Measurements from ENCODE around the gene CABP7. TPM values are rescaled to one million over a fixed set of nuclear protein-coding genes. Genes with fewer than 3 reads are reported as not detected.

The CABP7 gene
- total and polyA plus RNA-seq, 10 donors: 0.04 to 0.37 (median 0.15) TPM; not detected in 5

- TF ChIP-seq POLR2AphosphoS5 (IDR thresholded peaks at IDR 0.05): peak in 1 of 3 donors; percentile 38
- TF ChIP-seq, protein P1, sequence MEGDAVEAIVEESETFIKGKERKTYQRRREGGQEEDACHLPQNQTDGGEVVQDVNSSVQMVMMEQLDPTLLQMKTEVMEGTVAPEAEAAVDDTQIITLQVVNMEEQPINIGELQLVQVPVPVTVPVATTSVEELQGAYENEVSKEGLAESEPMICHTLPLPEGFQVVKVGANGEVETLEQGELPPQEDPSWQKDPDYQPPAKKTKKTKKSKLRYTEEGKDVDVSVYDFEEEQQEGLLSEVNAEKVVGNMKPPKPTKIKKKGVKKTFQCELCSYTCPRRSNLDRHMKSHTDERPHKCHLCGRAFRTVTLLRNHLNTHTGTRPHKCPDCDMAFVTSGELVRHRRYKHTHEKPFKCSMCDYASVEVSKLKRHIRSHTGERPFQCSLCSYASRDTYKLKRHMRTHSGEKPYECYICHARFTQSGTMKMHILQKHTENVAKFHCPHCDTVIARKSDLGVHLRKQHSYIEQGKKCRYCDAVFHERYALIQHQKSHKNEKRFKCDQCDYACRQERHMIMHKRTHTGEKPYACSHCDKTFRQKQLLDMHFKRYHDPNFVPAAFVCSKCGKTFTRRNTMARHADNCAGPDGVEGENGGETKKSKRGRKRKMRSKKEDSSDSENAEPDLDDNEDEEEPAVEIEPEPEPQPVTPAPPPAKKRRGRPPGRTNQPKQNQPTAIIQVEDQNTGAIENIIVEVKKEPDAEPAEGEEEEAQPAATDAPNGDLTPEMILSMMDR (IDR thresholded peaks at IDR 0.05 in 8 of 11, conservative IDR thresholded peaks at IDR 0.05 in 3 of 11): no peak
- H3K27me3 ChIP-seq (replicated peaks in 1 of 7): peaks cover 0 to 33% (median 7%) of the 10 kb centered on the region in 7 donors
- H3K4me3 ChIP-seq: no peak overlapping the region
- peaks cover 0 to 7% (median 0%) of the 10 kb centered on the region in 6 donors for H3K36me3 ChIP-seq
- 16 to 23% (median 20%) methylated on average over 16 to 19 of the region's 19 CpGs for WGBS, 5 donors
- peaks cover 0 to 44% (median 15%) of the 10 kb centered on the region in 6 donors for H3K4me1 ChIP-seq
- no peaks in the 10 kb centered on the region for H3K9me3 ChIP-seq
- intact Hi-C loops (cut with DNase I; ENCODE audit: low total_unique reads): no loop called here
- no peak overlapping the region for H3K27ac ChIP-seq
- DNase-seq: no peak
Observed at GRCh38 chr22:29702931-29703501, 16.8 kb upstream of the CABP7 start.

- peaks cover 0 to 33% (median 7%) of the 10 kb centered on the region in 7 donors for H3K27me3 ChIP-seq (replicated peaks in 1 of 7)
- 47 to 76% (median 63%) methylated on average over 6 to 7 of the region's 7 CpGs for WGBS, 5 donors
- no peaks in the 10 kb centered on the region for H3K9me3 ChIP-seq
- no peak overlapping the region for H3K4me3 ChIP-seq
- no peak for DNase-seq
- no peak for TF ChIP-seq POLR2A (IDR thresholded peaks at IDR 0.05)
- TF ChIP-seq POLR2AphosphoS5 (IDR thresholded peaks at IDR 0.05): no peak
- TF ChIP-seq, protein P1 (IDR thresholded peaks at IDR 0.05 in 8 of 11, conservative IDR thresholded peaks at IDR 0.05 in 3 of 11): no peak
- no peak overlapping the region for H3K27ac ChIP-seq
- no peaks in the 10 kb centered on the region for H3K36me3 ChIP-seq
- H3K4me1 ChIP-seq: peaks cover 0 to 38% (median 14%) of the 10 kb centered on the region in 6 donors
- intact Hi-C loops (cut with DNase I; ENCODE audit: low total_unique reads): no loop called here
Observed at GRCh38 chr22:29703569-29704195, 16.1 kb upstream of the CABP7 start.

DNA sequence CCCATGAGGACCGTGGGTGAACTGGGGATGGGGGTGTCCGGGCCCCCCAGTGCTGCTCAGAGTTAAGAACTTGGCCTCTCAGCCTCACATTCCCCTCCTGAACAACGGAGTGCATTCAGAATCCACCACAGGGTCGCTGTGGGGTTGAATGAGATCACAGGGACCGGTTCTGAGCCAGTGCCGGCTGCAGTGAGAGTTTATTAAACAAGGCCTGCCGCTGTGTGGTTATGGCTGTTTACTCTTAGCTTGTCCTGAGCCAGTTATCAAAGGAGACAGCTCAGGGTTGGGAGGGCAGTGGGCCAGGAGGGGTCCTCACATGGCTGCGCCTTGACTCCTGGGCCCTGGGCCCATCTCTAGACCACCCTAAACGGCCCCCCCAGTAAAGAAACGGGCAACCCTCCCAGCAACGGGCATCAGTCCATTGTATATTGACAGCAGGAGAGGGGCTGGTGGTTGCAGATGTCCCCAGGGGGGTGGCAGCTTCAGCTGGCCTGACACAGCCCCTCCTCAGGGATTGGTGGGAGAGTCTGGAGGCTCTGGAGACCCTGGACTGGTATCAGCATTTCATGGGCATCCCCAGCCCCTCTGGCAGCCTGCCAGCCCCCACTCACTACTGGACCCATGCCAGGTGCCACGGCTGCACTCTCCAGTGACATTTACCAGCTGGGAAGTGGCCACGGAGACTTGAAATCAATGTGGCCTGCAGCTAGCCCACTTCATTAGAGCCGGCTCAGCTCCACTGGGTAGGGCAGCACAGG, 15.1 kb upstream of the CABP7 start:
- H3K4me1 ChIP-seq: peaks cover 0 to 36% (median 14%) of the 10 kb centered on the region in 6 donors

More for the DNA sequence above, 15.1 kb upstream of the CABP7 start:
- WGBS, 5 donors: 41 to 62% (median 47%) methylated on average over 10 to 14 of the region's 14 CpGs
- DNase-seq: no peak
- intact Hi-C loops (cut with DNase I; ENCODE audit: low total_unique reads): no loop called here
- peaks cover 0 to 35% (median 7%) of the 10 kb centered on the region in 7 donors for H3K27me3 ChIP-seq (replicated peaks in 1 of 7)
- no peaks in the 10 kb centered on the region for H3K9me3 ChIP-seq
- TF ChIP-seq POLR2A (IDR thresholded peaks at IDR 0.05) (no peak), POLR2AphosphoS5 (IDR thresholded peaks at IDR 0.05) (no peak)
- TF ChIP-seq, protein P1 (IDR thresholded peaks at IDR 0.05 in 8 of 11, conservative IDR thresholded peaks at IDR 0.05 in 3 of 11): no peak
- H3K4me3 ChIP-seq: no peak overlapping the region
- H3K27ac ChIP-seq: no peak overlapping the region
- H3K36me3 ChIP-seq: no peaks in the 10 kb centered on the region
